ENCODE results near the gene ADGRG4. TPM values are rescaled to one million over a fixed set of nuclear protein-coding genes. Genes with fewer than 3 reads are reported as not detected.
A peak's percentile ranks its signal among the peaks of the same experiment; 100 is the strongest.

Gene ADGRG4
- total RNA-seq, 1 experiment from 2014 or later, result not detected

- CTCF ChIA-PET, result no interaction called here
- POLR2A ChIA-PET, result no interaction called here
- H3K36me3 Mint-ChIP-seq, result no peaks in the 10 kb centered on the region
- DNase-seq (ENCODE audit: low spot score), result no peak
- H3K9me3 Mint-ChIP-seq, result no peaks in the 10 kb centered on the region
- TF ChIP-seq E2F5 (CRISPR knock-in tag; IDR thresholded peaks at IDR 0.05) (no peak), ZSCAN18 (CRISPR knock-in tag; IDR thresholded peaks at IDR 0.05) (no peak), ZNF317 (CRISPR knock-in tag; IDR thresholded peaks at IDR 0.05; ENCODE audit: borderline replicate concordance, low read depth) (no peak), TEAD1 (CRISPR knock-in tag; IDR thresholded peaks at IDR 0.05) (no peak), NR3C1 (CRISPR knock-in tag; conservative IDR thresholded peaks at IDR 0.05; ENCODE audit: low read depth) (no peak), ZNF263 (CRISPR knock-in tag; IDR thresholded peaks at IDR 0.05; ENCODE audit: low read depth) (no peak), ZNF219 (CRISPR knock-in tag; IDR thresholded peaks at IDR 0.05; ENCODE audit: borderline replicate concordance) (no peak)
- no peak for ATAC-seq
- H3K4me1 Mint-ChIP-seq, result peaks cover 4% of the 10 kb centered on the region; the same call in 1 of the 2 replicates
- H3K4me3 Mint-ChIP-seq, result no peak overlapping the region
- H3K27me3 Mint-ChIP-seq (ENCODE audit: low read depth), result no peaks in the 10 kb centered on the region
- H3K27ac Mint-ChIP-seq, result no peak overlapping the region
These were observed 8.1 kb upstream of the ADGRG4 start for GRCh38 chrX:136292656-136293055.

- Mint-ChIP-seq H3K9me3 (no peaks in the 10 kb centered on the region), H3K4me1 (peaks cover 4% of the 10 kb centered on the region; the same call in 1 of the 2 replicates), H3K27ac (no peak overlapping the region), H3K4me3 (no peak overlapping the region), H3K36me3 (no peaks in the 10 kb centered on the region), H3K27me3 (ENCODE audit: low read depth) (no peaks in the 10 kb centered on the region)
- no peak for TF ChIP-seq GTF2I (CRISPR knock-in tag; conservative IDR thresholded peaks at IDR 0.05)
- TF ChIP-seq MLX (CRISPR knock-in tag; IDR thresholded peaks at IDR 0.05), result no peak
- TF ChIP-seq IRF2 (CRISPR knock-in tag; IDR thresholded peaks at IDR 0.05; ENCODE audit: borderline replicate concordance, low read depth), result no peak
- TF ChIP-seq NFYB (CRISPR knock-in tag; conservative IDR thresholded peaks at IDR 0.05; ENCODE audit: low read depth), result no peak
- no peak for TF ChIP-seq ATF1 (CRISPR knock-in tag; IDR thresholded peaks at IDR 0.05)
- TF ChIP-seq KAT7 (CRISPR knock-in tag; IDR thresholded peaks at IDR 0.05; ENCODE audit: borderline replicate concordance), result no peak
- TF ChIP-seq FOXP1 (CRISPR knock-in tag; IDR thresholded peaks at IDR 0.05; ENCODE audit: borderline replicate concordance), result no peak
- TF ChIP-seq ERG (CRISPR knock-in tag; IDR thresholded peaks at IDR 0.05), result no peak
- CTCF ChIA-PET, result no interaction called here
- DNase-seq (ENCODE audit: low spot score) (no peak), ATAC-seq (no peak)
- POLR2A ChIA-PET, result no interaction called here
These were observed 5.4 kb upstream of the ADGRG4 start for GRCh38 chrX:136295380-136295779.

GRCh38 chrX:136303041-136303440 is 2.3 kb downstream of the ADGRG4 start:
- no peak for TF ChIP-seq JAZF1 (CRISPR knock-in tag; IDR thresholded peaks at IDR 0.05)
- DNase-seq (ENCODE audit: low spot score), result no peak
- Mint-ChIP-seq H3K4me3 (no peak overlapping the region), H3K9me3 (peaks cover 7% of the 10 kb centered on the region; the same call in 1 of the 2 replicates), H3K27ac (no peak overlapping the region), H3K27me3 (ENCODE audit: low read depth) (no peaks in the 10 kb centered on the region; the same call in 1 of the 2 replicates), H3K4me1 (no peaks in the 10 kb centered on the region), H3K36me3 (no peaks in the 10 kb centered on the region)
- ATAC-seq, result no peak
- ChIA-PET POLR2A (no interaction called here), CTCF (no interaction called here)

- POLR2A ChIA-PET, result no interaction called here
- DNase-seq (ENCODE audit: low spot score), result no peak
- H3K4me3 Mint-ChIP-seq, result no peak overlapping the region
- no peaks in the 10 kb centered on the region; the same call in 1 of the 2 replicates for H3K27me3 Mint-ChIP-seq (ENCODE audit: low read depth)
- H3K9me3 Mint-ChIP-seq, result peaks cover 7% of the 10 kb centered on the region; the same call in 1 of the 2 replicates
- ATAC-seq, result 0 out of 2 replicates have a peak, but pooled peaks have one; percentile 30
- H3K27ac Mint-ChIP-seq, result no peak overlapping the region
- H3K36me3 Mint-ChIP-seq, result no peaks in the 10 kb centered on the region
- H3K4me1 Mint-ChIP-seq, result no peaks in the 10 kb centered on the region
- CTCF ChIA-PET, result interaction anchor here (1.3 kb wide), 1 partner anchor 276 kb away, joined by 4 read pairs; no protein-coding TSS in a partner anchor
- TF ChIP-seq E2F4 (CRISPR knock-in tag; IDR thresholded peaks at IDR 0.05; ENCODE audit: borderline replicate concordance, low read depth), result no peak
- no peak for TF ChIP-seq ETV6 (CRISPR knock-in tag; IDR thresholded peaks at IDR 0.05)
- no peak for TF ChIP-seq SMAD4 (CRISPR knock-in tag; IDR thresholded peaks at IDR 0.05)
- TF ChIP-seq ZNF121 (CRISPR knock-in tag; IDR thresholded peaks at IDR 0.05), result no peak
- no peak for TF ChIP-seq NFYB (CRISPR knock-in tag; conservative IDR thresholded peaks at IDR 0.05; ENCODE audit: low read depth)
- no peak for TF ChIP-seq ESRRA (CRISPR knock-in tag; IDR thresholded peaks at IDR 0.05; ENCODE audit: borderline replicate concordance)
- no peak for TF ChIP-seq CDX4 (CRISPR knock-in tag; IDR thresholded peaks at IDR 0.05; ENCODE audit: borderline replicate concordance)
These were observed 3.7 kb downstream of the ADGRG4 start for GRCh38 chrX:136304493-136304892.

All from WTC11 (cell line).